Activated CD8-positive, alpha-beta T cell treated with anti-CD3 and anti-CD28 coated beads for 36 hours (primary cell): Measurements from ENCODE around the gene ZAR1L. TPM values are rescaled to one million over a fixed set of nuclear protein-coding genes. Genes with fewer than 3 reads are reported as not detected.

Experiments used
- ATAC-seq: fragments of 200-7000 bp; cut with Tn5 transposase; one replicate; pipeline ENCODE4 v1.10.0; 2021; ENCODE audit warnings: mild to moderate bottlenecking, moderate library complexity
- CTCF ChIA-PET: fragments of 350-600 bp; sonication (Branson Sonifier 250); formaldehyde crosslinking; loops from one replicate; lab custom pipeline; 2021; ENCODE audit warnings: antibody characterized with exemption; lab: Charles Lee
- POLR2A ChIA-PET: fragments of 350-600 bp; sonication (Branson Sonifier 250); formaldehyde crosslinking; loops from one replicate; lab custom pipeline; 2021; ENCODE audit warnings: antibody characterized with exemption; lab: Charles Lee
- DNase-seq: peaks from one replicate; pipeline ENCODE4 v3.0.0-alpha.2; 2020
- H3K27ac Mint-ChIP-seq: one replicate; pipeline ENCODE4 v1.8.0; 2021; ENCODE audit warnings: mild to moderate bottlenecking, mixed read lengths
- H3K27me3 Mint-ChIP-seq: one replicate; pipeline ENCODE4 v1.8.0; 2021; ENCODE audit warnings: mixed read lengths
- H3K36me3 Mint-ChIP-seq: one replicate; pipeline ENCODE4 v1.8.0; 2021; ENCODE audit warnings: low read depth, mixed read lengths
- H3K4me1 Mint-ChIP-seq: one replicate; pipeline ENCODE4 v1.8.0; 2021; ENCODE audit warnings: low read depth, mixed read lengths
- H3K4me3 Mint-ChIP-seq: one replicate; pipeline ENCODE4 v1.8.0; 2021; ENCODE audit warnings: mild to moderate bottlenecking, moderate library complexity, mixed read lengths
- H3K9me3 Mint-ChIP-seq: one replicate; pipeline ENCODE4 v1.8.0; 2021; ENCODE audit warnings: mixed read lengths
- CTCF ChIP-seq: fragments of 200-600 bp; IDR thresholded peaks from one replicate; pipeline ENCODE4 v1.8.0; 2022; ENCODE audit warnings: antibody characterized with exemption, mild to moderate bottlenecking
- intact Hi-C: fragments of 100-400 bp; cut with micrococcal nuclease; formaldehyde crosslinking; loops from one replicate; pipeline ENCODE4 v1.10.0; 2022
- total RNA-seq, 2 experiments: library from RNA; stranded (reverse); gene quantifications; one replicate each; pipeline ENCODE4 v1.2.3, GENCODE V29; 2021

The ZAR1L gene
- total RNA-seq, 2 experiments from 2014 or later: not detected

GRCh38 chr13:32314271-32315237 lies 609 bp downstream of the ZAR1L start:
- H3K4me1 Mint-ChIP-seq: peaks cover 18% of the 10 kb centered on the region
- ChIA-PET POLR2A (interaction anchor here (0.6 to 3.4 kb wide), 21 partner anchors 9 to 1504 kb away, joined by 3 to 38 read pairs (median 3); partner anchors contain the start of gene N4BP2L1), CTCF (interaction anchor here (0.9 to 1.7 kb wide), 10 partner anchors 30 to 422 kb away, joined by 3 to 7 read pairs (median 3); partner anchors contain the start of gene PDS5B)
- no peaks in the 10 kb centered on the region for H3K27me3 Mint-ChIP-seq
- intact Hi-C loops: loop anchor here (5.0 kb wide), 2 partner anchors 47 to 113 kb away; partner anchors contain the start of gene N4BP2L1
- TF ChIP-seq CTCF: no peak
- H3K27ac Mint-ChIP-seq: peak overlapping the region; percentile 100
- peak; percentile 78 for ATAC-seq
- H3K4me3 Mint-ChIP-seq: peak overlapping the region; percentile 92
- peak; percentile 89 for DNase-seq
- peaks cover 18% of the 10 kb centered on the region for H3K36me3 Mint-ChIP-seq
- H3K9me3 Mint-ChIP-seq: no peaks in the 10 kb centered on the region

- H3K4me1 Mint-ChIP-seq: peaks cover 19% of the 10 kb centered on the region
- no peak overlapping the region for H3K27ac Mint-ChIP-seq
- DNase-seq (no peak), ATAC-seq (no peak)
- intact Hi-C loops: loop anchor here (2.0 to 5.0 kb wide), 2 partner anchors 44 to 401 kb away; no protein-coding TSS in a partner anchor
- ChIA-PET POLR2A (interaction anchor here (1.1 kb wide), 1 partner anchor 117 kb away, joined by 3 read pairs; the partner anchor contains the start of gene N4BP2L1), CTCF (interaction anchor here (0.9 to 2.6 kb wide), 4 partner anchors 43 to 401 kb away, joined by 3 to 13 read pairs (median 4); no protein-coding TSS in a partner anchor)
- TF ChIP-seq CTCF: no peak
- no peak overlapping the region for H3K4me3 Mint-ChIP-seq
- no peaks in the 10 kb centered on the region for H3K9me3 Mint-ChIP-seq
- no peaks in the 10 kb centered on the region for H3K27me3 Mint-ChIP-seq
- peaks cover 3% of the 10 kb centered on the region for H3K36me3 Mint-ChIP-seq
These were observed 3.8 kb downstream of the ZAR1L start for GRCh38 chr13:32311188-32311897.

GRCh38 chr13:32310134-32310706 lies 4.9 kb downstream of the ZAR1L start:
- Mint-ChIP-seq H3K36me3 (no peaks in the 10 kb centered on the region), H3K4me3 (no peak overlapping the region), H3K4me1 (peaks cover 19% of the 10 kb centered on the region), H3K9me3 (no peaks in the 10 kb centered on the region), H3K27ac (no peak overlapping the region), H3K27me3 (no peaks in the 10 kb centered on the region)
- ATAC-seq: peak; percentile 40
- intact Hi-C loops: loop anchor here (2.0 to 5.0 kb wide), 2 partner anchors 43 to 399 kb away; no protein-coding TSS in a partner anchor
- CTCF ChIA-PET: interaction anchor here (2.6 kb wide), 1 partner anchor 42 kb away, joined by 13 read pairs; no protein-coding TSS in a partner anchor
- DNase-seq: peak; percentile 25
- POLR2A ChIA-PET: no interaction called here
- TF ChIP-seq CTCF: peak; percentile 61

GRCh38 chr13:32309312-32310133 lies 5.6 kb downstream of the ZAR1L start:
- ChIA-PET CTCF (interaction anchor here (0.8 to 1.0 kb wide), 4 partner anchors 9 to 400 kb away, joined by 3 to 4 read pairs (median 3); no protein-coding TSS in a partner anchor), POLR2A (no interaction called here)
- no peaks in the 10 kb centered on the region for H3K27me3 Mint-ChIP-seq
- ATAC-seq: no peak
- H3K4me3 Mint-ChIP-seq: no peak overlapping the region
- H3K9me3 Mint-ChIP-seq: no peaks in the 10 kb centered on the region
- DNase-seq: no peak
- H3K4me1 Mint-ChIP-seq: peaks cover 15% of the 10 kb centered on the region
- H3K36me3 Mint-ChIP-seq: no peaks in the 10 kb centered on the region
- H3K27ac Mint-ChIP-seq: no peak overlapping the region
- intact Hi-C loops: loop anchor here (2.0 to 5.0 kb wide), 2 partner anchors 42 to 399 kb away; no protein-coding TSS in a partner anchor
- no peak for TF ChIP-seq CTCF
